H7 (cell line): ENCODE measurements around the gene PLXNA4. TPM values are rescaled to one million over a fixed set of nuclear protein-coding genes. Genes with fewer than 3 reads are reported as not detected.

ENCODE experiments used
- DNase-seq: peaks from one replicate; pipeline ENCODE4 v3.0.0; 2012
- H3K27me3 ChIP-seq: 2 replicates; pipeline ENCODE4 v1.6.0; 2011; ENCODE audit warnings: mild to moderate bottlenecking, low read length; ENCODE audit not compliant: control insufficient read depth, insufficient read depth
- H3K36me3 ChIP-seq: replicated peaks from 2 replicates; pipeline ENCODE4 v1.5.1; 2011; ENCODE audit warnings: low read length; ENCODE audit not compliant: control insufficient read depth, insufficient read depth
- H3K4me3 ChIP-seq: 2 replicates; pipeline ENCODE4 v1.5.1; 2011; ENCODE audit warnings: low read depth, mild to moderate bottlenecking, control low read depth, low read length, moderate library complexity; ENCODE audit not compliant: insufficient read depth
- total RNA-seq: library from RNA; depleted of rRNA; stranded (reverse); fragments of >200 nt; shearing (Covaris generic); gene quantifications from 2 replicates; pipeline ENCODE4 v1.2.3, GENCODE V29; 2014

Gene PLXNA4
- total RNA-seq, 1 experiment from 2014 or later = 1.0 TPM

- Histone ChIP-seq H3K36me3 (no peaks in the 10 kb centered on the region), H3K4me3 (no peak overlapping the region), H3K27me3 (no peaks in the 10 kb centered on the region)
- no peak for DNase-seq
These were observed 238.7 kb downstream of the PLXNA4 start for GRCh38 chr7:132337450-132338080.

GRCh38 chr7:132336797-132337196, 239.5 kb downstream of the PLXNA4 start:
- no peaks in the 10 kb centered on the region for H3K27me3 ChIP-seq

GRCh38 chr7:132333301-132333700, 243.0 kb downstream of the PLXNA4 start:
- Histone ChIP-seq H3K27me3 (no peaks in the 10 kb centered on the region), H3K36me3 (no peaks in the 10 kb centered on the region), H3K4me3 (no peak overlapping the region)
- DNase-seq = no peak

More at GRCh38 chr7:132336797-132337196, 239.5 kb downstream of the PLXNA4 start:
- DNase-seq = no peak
- no peaks in the 10 kb centered on the region for H3K36me3 ChIP-seq
- H3K4me3 ChIP-seq = no peak overlapping the region

- no peaks in the 10 kb centered on the region for H3K36me3 ChIP-seq
- DNase-seq = no peak
- H3K4me3 ChIP-seq = no peak overlapping the region
- H3K27me3 ChIP-seq = no peaks in the 10 kb centered on the region; the same call in none of the 2 replicates
These were observed 247.5 kb downstream of the PLXNA4 start for GRCh38 chr7:132328760-132329159.

GRCh38 chr7:132328047-132328620, 248.1 kb downstream of the PLXNA4 start:
- no peak overlapping the region for H3K4me3 ChIP-seq
- DNase-seq = no peak
- no peaks in the 10 kb centered on the region; the same call in none of the 2 replicates for H3K27me3 ChIP-seq
- no peaks in the 10 kb centered on the region for H3K36me3 ChIP-seq

GRCh38 chr7:132326878-132327589, 249.2 kb downstream of the PLXNA4 start:
- no peak for DNase-seq
- Histone ChIP-seq H3K36me3 (no peaks in the 10 kb centered on the region), H3K4me3 (no peak overlapping the region), H3K27me3 (no peaks in the 10 kb centered on the region; the same call in none of the 2 replicates)

GRCh38 chr7:132322970-132323369, 253.3 kb downstream of the PLXNA4 start:
- H3K36me3 ChIP-seq = no peaks in the 10 kb centered on the region
- DNase-seq = no peak
- no peak overlapping the region for H3K4me3 ChIP-seq
- peaks cover 1% of the 10 kb centered on the region for H3K27me3 ChIP-seq

GRCh38 chr7:132321387-132321786, 254.9 kb downstream of the PLXNA4 start:
- Histone ChIP-seq H3K36me3 (no peaks in the 10 kb centered on the region), H3K4me3 (no peak overlapping the region), H3K27me3 (peaks cover 1% of the 10 kb centered on the region)
- peak; percentile 46 for DNase-seq

GRCh38 chr7:132319481-132319880, 256.8 kb downstream of the PLXNA4 start:
- DNase-seq = no peak

GRCh38 chr7:132318352-132319318, 257.6 kb downstream of the PLXNA4 start:
- H3K36me3 ChIP-seq = no peaks in the 10 kb centered on the region
- DNase-seq = peak; percentile 91
- H3K27me3 ChIP-seq = peaks cover 1% of the 10 kb centered on the region; the same call in 1 of the 2 replicates
- no peak overlapping the region for H3K4me3 ChIP-seq

More at GRCh38 chr7:132319481-132319880, 256.8 kb downstream of the PLXNA4 start:
- H3K27me3 ChIP-seq = peaks cover 1% of the 10 kb centered on the region
- no peak overlapping the region for H3K4me3 ChIP-seq
- H3K36me3 ChIP-seq = no peaks in the 10 kb centered on the region

- no peak for DNase-seq
- Histone ChIP-seq H3K36me3 (no peaks in the 10 kb centered on the region), H3K4me3 (no peak overlapping the region), H3K27me3 (peaks cover 1% of the 10 kb centered on the region; the same call in 1 of the 2 replicates)
These were observed 258.4 kb downstream of the PLXNA4 start for GRCh38 chr7:132317701-132318351.

- Histone ChIP-seq H3K27me3 (no peaks in the 10 kb centered on the region), H3K36me3 (no peaks in the 10 kb centered on the region), H3K4me3 (no peak overlapping the region)
- no peak for DNase-seq
These were observed 263.7 kb downstream of the PLXNA4 start for GRCh38 chr7:132312531-132313055.

GRCh38 chr7:132311733-132312132, 264.5 kb downstream of the PLXNA4 start:
- no peak overlapping the region for H3K4me3 ChIP-seq
- no peaks in the 10 kb centered on the region for H3K27me3 ChIP-seq
- no peaks in the 10 kb centered on the region for H3K36me3 ChIP-seq
- no peak for DNase-seq
